GM18520 (cell line): Measurements from ENCODE around the gene CD63.
A peak's percentile ranks its signal among the peaks of the same experiment; 100 is the strongest.
"Not testable (repeated sequence)": the region's sequence is repeated elsewhere in the genome, so short reads cannot be mapped to it uniquely, and the experiment has no call there.

Experiments used
- ATAC-seq: cut with Tn5 transposase; IDR thresholded peaks from one replicate; pipeline ENCODE4 v1.9.1; 2021; ENCODE audit not compliant: unreplicated experiment

The CD63 gene

GRCh38 chr12:55728939-55729818 is at the start of gene CD63:
Gene CD63 (minus strand): TSS chr12:55729009. CDS start chr12:55728341, 668 bp downstream.
- ATAC-seq = peak; percentile 70

DNA sequence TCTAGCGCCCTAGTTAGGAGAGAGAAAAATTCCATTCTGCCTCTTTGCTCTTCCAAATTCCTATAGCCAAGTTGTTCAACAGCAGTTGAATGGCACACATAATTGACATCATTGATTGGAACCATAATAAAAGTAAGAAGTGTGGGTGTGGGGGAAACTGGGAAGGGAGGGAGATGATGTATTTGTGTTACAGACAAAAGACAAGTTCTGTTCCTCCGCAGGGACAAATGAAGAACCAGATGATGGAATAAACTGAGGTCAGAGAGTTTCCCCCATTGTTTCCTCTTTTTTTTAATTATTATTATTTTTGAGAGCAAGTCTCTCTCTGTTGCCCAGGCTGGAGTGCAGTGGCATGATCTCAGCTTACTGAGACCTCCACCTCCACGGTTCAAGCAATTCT is 49.0 kb upstream of the CD63 start:
- no peak for ATAC-seq

DNA sequence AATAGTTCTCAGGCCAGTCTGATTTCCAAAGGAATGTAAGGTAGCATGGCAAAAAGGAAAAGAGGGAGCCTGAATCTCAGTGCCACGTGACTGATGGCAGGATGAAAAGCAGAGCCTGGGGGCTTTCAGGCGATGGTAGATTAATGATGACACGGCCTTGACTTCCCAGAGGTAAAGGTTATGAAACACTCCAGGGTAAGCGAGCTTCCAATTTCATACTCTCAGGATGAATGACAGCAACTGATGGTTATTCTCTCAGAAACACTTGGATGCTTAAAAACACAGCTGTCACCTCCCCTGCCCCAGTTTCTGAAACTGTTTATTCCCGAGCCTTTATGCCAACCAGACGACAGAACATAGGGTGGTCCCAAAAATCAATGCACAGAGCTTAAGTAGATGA is 42.9 kb upstream of the CD63 start:
- no peak for ATAC-seq

DNA sequence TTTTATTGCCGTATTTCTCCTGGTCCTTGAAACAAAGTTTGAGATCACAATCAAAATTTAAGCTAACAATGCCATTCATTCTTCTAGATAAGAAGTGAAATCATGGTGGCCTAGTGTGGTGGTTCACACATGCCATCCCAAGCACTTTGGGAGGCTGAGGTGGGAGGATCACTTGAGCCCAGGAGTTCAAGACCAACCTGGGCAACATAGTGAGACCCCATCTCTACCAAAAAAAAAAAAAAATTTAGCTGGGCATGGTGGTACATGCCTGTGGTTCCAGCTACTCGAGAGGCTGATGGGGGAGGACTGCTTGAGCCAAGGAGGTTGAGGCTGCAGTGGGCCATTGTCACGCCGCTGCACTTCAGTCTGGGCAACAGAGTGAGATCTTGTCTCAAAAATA is 38.3 kb upstream of the CD63 start:
- ATAC-seq = no peak

DNA sequence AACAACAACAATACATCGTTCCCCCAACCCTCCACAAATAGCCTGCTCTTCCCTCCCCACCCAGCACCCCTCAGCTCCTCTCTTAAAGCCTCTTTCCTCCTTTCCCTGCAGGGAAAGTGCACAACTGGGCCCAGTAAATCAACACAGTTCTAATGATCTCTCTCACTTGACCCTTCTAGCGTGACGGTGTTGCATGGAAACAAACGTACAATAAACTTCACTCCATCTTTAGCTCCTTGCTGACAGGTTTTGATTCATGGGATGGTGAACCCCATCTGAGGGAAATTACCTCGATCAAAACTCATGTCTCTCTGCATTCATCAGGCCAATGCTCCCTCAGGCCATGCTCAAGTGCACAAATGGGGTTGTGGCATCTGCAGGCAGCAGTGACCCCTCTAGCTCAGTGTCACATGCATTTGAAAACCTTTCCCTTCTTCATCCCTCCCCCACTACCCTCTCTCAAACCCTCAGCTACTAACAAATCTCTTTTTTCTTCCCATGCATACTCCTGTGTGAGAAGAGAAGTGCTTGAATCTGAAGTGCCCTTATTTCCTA is 37.0 kb upstream of the CD63 start:
- no peak for ATAC-seq

- no peak for ATAC-seq
Observed at GRCh38 chr12:55762646-55763045, 33.8 kb upstream of the CD63 start.

GRCh38 chr12:55760663-55761062 is 31.9 kb upstream of the CD63 start:
- ATAC-seq = no peak

DNA sequence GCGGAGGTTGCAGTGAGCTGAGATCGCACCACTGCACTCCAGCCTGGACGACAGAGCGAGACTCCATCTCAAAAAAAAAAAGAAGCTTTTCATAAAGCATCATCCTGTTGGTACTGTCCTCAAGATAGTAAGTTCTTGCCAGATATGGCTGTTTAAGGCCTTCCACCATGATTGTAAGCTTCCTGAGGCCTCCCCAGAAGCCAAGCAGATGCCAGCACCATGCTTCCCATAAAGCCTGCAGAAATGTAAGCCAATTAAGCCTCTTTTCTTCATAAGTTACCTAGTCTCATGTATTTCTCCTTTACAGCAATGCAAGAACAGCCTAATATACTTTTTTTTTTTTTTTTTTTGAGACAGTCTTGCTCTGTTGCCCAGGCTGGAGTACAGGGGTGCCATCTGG is 29.8 kb upstream of the CD63 start:
- not testable (repeated sequence) for ATAC-seq

DNA sequence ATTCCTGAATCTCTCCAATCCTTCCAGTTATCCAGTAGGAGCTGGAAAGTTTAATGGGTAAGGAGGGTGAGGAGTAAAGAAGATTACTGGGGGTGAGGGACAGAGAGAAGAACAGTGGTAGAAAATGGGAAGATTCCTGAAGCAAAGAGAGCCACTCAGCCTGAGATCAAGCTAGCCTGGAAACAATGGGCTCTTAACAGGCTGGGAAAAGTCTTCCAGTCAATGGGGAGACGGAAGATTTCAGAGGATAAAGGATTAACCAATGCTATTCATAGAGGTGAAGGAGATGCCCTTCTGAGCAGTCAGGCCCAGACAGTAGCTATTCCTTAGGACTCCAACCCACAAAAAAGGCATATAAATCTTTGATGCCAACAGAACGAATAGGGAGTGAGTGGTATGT is 28.9 kb upstream of the CD63 start:
- ATAC-seq = no peak

DNA sequence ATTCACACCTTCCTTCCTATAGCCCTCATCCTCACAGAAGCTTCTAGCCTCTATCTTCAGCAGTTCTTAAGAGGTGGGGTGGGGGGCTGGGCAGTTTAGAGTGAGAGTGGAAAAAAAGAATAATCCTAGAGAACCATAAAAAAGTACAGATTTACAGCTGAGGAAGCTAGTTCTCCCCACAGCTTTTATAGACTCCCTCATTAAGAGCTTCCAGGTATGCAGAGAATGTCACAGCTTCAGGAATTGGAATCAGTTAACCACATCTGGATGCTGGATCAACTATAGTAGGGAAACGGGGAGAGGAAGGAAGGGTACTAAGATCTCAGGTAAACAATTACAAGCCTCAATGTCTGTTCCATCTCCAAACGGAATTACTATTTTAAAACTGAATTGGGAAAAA is 26.4 kb upstream of the CD63 start:
- ATAC-seq = no peak

DNA sequence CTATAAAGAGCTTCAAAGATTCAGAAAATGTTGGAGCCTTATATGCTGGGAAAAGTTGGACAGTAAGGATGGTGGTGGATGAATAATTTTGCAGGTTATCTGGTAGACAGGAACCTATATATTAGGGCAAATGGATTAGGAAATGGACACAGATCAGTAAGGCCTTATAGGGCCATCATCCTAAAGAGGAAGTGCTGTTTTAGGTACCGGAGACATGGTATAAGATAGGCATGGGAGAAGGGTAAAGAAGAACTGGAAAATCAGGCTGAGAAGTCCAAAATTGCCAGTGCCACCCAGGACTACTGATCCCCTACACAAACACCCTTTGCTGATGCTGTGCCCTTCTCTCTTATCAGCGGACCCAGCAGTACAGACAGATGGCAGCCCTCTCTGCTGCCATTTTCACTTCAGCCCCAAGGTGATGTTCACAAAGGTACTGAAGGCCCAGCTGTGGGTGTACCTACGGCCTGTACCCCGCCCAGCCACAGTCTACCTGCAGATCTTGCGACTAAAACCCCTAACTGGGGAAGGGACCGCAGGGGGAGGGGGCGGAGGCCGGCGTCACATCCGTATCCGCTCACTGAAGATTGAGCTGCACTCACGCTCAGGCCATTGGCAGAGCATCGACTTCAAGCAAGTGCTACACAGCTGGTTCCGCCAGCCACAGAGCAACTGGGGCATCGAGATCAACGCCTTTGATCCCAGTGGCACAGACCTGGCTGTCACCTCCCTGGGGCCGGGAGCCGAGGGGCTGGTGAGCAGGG is 19.6 kb upstream of the CD63 start:
- no peak for ATAC-seq

- no peak for ATAC-seq
Observed at GRCh38 chr12:55746913-55747231, 18.1 kb upstream of the CD63 start.

DNA sequence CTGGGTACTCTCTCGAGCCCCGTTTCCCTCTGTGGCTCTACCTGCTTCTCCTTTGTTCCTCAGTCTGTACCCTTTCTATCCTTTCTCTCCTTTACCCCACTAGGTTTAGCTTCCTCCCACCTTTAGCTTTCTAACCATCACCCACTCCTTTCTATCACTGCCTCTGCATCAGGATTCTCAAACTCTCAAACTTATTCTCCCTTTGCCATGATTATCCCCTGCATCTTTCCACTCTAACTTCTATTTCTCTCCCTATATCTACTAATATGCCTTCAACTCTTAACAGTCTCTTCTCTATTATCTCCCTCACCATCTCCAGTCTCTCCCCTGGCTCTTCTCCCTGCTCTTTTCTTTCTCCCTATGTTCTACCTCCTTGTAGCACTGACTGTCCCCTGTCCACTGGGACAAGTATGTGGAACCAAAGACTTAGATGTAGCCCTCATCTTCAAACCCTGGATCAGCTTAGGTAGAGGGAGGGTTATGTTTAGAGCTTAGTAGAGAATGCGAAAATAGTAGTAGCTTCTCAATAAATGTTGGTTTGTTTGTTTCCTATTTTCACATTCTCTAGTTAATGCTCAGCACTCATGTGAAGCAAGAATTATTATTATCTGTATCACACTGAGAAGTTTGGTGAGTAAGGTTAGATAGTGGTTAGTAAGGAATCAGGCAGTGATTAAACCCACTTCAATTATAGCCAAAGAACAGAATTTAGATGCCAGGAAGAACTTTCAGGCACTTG is 17.5 kb upstream of the CD63 start:
- ATAC-seq = no peak

DNA sequence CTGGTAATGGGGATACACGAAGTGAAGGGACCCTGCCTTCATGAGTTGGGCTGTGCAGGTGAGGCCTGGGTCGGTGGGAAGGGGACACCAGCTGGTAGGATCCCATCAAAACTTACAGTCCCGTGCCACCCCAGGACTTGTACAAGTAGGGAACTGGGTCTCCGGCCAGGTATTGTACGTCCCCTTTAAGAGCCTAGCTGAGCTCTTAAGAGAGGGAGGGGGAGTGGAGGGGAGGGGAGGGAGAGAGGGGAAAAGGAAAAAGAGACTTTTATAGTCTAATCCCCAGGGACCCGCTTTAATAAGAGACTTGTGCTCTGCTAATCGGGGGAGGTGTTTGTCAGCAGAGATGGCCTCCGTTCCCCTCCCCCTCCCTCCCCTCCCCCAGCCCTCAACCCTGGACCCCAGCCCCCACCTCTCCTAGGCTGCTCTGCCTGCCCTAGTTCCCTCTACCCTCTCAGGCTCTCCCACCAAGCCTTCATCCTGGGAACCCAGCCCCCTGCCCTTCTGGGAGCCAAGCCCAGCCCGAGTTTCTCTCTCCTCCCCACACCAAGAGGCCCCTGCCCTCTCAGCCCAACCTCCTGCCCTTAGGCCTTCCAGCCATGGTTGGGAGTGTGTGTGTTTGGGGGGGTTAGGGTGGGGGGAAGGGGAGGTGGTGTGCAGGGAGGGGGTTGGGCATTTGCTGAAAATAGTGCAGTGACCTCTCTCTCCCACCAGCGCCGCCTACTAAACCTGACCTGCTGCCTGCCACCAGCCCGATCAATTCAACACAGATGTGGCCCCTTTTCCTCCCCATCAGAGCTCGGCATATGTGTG is 16.8 kb upstream of the CD63 start:
- ATAC-seq = no peak

- ATAC-seq = no peak
Observed at GRCh38 chr12:55744340-55745030, 15.7 kb upstream of the CD63 start.

- no peak for ATAC-seq
Observed at GRCh38 chr12:55743406-55744339, 14.9 kb upstream of the CD63 start.

DNA sequence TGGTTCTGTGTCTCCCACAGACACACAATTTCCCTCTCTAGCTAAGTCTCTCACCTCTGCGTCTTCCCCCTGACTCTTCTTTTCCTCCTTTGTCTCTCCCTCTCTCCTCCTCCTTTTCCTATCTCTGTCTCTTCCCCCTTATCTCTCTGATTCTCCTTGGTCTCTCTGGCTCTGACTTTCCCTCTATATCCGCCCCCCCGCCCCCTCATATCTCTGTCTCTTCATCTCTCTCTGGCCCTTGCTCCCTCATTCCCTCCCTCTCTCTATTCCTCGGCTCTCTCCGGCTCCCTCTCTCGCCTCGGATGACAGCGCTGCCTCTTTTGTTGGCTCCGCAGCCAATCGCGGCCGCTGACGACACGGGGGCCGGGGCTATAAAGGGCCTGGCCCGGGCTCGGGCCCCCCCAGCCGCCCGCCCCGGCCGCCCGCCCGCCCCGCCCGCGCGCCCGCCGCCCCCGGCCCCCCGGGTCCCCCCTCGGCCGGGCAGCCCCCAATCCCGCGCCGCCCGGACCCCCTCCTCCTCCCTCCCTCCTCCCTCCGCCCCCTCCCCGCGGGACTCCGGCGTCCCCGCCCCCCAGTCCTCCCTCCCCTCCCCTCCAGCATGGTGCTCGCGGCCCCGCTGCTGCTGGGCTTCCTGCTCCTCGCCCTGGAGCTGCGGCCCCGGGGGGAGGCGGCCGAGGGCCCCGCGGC is 14.1 kb upstream of the CD63 start, which contains the start of gene GDF11:
Gene GDF11, plus strand, starts transcription at position 404 of the 687 bp plus-strand sequence. Its CDS starts 195 bp downstream, at position 599.
- ATAC-seq = no peak
